ENCODE measurements around the gene JAKMIP2. TPM values are rescaled to one million over a fixed set of nuclear protein-coding genes. Genes with fewer than 3 reads are reported as not detected.

JAKMIP2 gene
- total and polyA plus RNA-seq, 10 of the 15 experiments (the other 5 are each of a cell fraction or from before 2014, with no cell fraction given), result 0.51 to 1.8 (median 0.89) TPM

- DNase-seq (ENCODE audit: low read depth, low spot score) (no peak), ATAC-seq (no peak), FAIRE-seq (no peak)
- Histone ChIP-seq H3K9ac (ENCODE audit: control insufficient read depth, insufficient read depth, low read length) (no peak overlapping the region), H3K36me3 (ENCODE audit: control insufficient read depth in 2 of 2, insufficient read depth in 2 of 2, low read length in 1 of 2) (no peaks in the 10 kb centered on the region), H3K4me1 (ENCODE audit: control insufficient read depth, insufficient read depth, low read length) (no peaks in the 10 kb centered on the region), H3K4me3 (no peak overlapping the region), H2AFZ (ENCODE audit: control insufficient read depth, low read depth, low read length) (no peak overlapping the region), H3K4me2 (ENCODE audit: control insufficient read depth, insufficient read depth) (no peak overlapping the region), H3K27ac (ENCODE audit: control insufficient read depth, insufficient read depth) (no peak overlapping the region), H4K20me1 (ENCODE audit: control insufficient read depth, insufficient read depth) (no peaks in the 10 kb centered on the region), H3K27me3 (replicated peaks in 1 of 2; ENCODE audit: control insufficient read depth in 2 of 2, insufficient read depth in 2 of 2, low read length in 1 of 2) (no peaks in the 10 kb centered on the region), H3K79me2 (ENCODE audit: control insufficient read depth, insufficient read depth, low read length) (no peaks in the 10 kb centered on the region), H3K9me3 (replicated peaks; ENCODE audit: control insufficient read depth, insufficient read depth, low read length) (no peaks in the 10 kb centered on the region)
- intact Hi-C loops (cut with micrococcal nuclease; ENCODE audit: unreplicated experiment), result no loop called here
- BruUV-seq (replicated peaks), result no TSS peak
- ChIA-PET POLR2A (no interaction called here), RAD21 (ENCODE audit: unreplicated experiment) (no interaction called here), CTCF (interaction anchor here (2.8 kb wide), 1 partner anchor 191 kb away, joined by 20 read pairs; no protein-coding TSS in a partner anchor), SMC1A (ENCODE audit: uncharacterized antibody, unreplicated experiment) (no interaction called here)
- WGBS (ENCODE audit: insufficient coverage, insufficient replicate concordance, low lambda C conversion rate, missing lambda C conversion rate), result 0% methylated on average over 1 of the region's 1 CpG
- in situ Hi-C loops (cut with MboI), result no loop called here
- TF ChIP-seq CBFB (IDR thresholded peaks at IDR 0.05; ENCODE audit: low read depth), result no peak
- no peak for TF ChIP-seq ATF7 (IDR thresholded peaks at IDR 0.05; ENCODE audit: low read depth)
- TF ChIP-seq CREM (IDR thresholded peaks at IDR 0.05; ENCODE audit: low read depth), result no peak
- TF ChIP-seq NR2C2 (IDR thresholded peaks at IDR 0.05; ENCODE audit: borderline replicate concordance, control insufficient read depth, insufficient read length, low read depth), result no peak
- TF ChIP-seq E2F4 (IDR thresholded peaks at IDR 0.05; ENCODE audit: low read depth, low read length), result no peak
- no peak for TF ChIP-seq ZSCAN29 (IDR thresholded peaks at IDR 0.05)
- TF ChIP-seq CBX5 (IDR thresholded peaks at IDR 0.05; ENCODE audit: low read depth), result no peak
- TF ChIP-seq MEF2B (IDR thresholded peaks at IDR 0.05; ENCODE audit: partially characterized antibody, poor library complexity, severe bottlenecking), result no peak
- TF ChIP-seq RELB (IDR thresholded peaks at IDR 0.05; ENCODE audit: low read depth), result no peak
- no peak for TF ChIP-seq SIX5 (IDR thresholded peaks at IDR 0.05; ENCODE audit: low read depth, low read length, severe bottlenecking)
- no peak for TF ChIP-seq FOXM1 (IDR thresholded peaks at IDR 0.05; ENCODE audit: low read depth, low read length)
- no peak for TF ChIP-seq STAT1 (conservative IDR thresholded peaks at IDR 0.05)
- no peak for TF ChIP-seq RAD21 (IDR thresholded peaks at IDR 0.05; ENCODE audit: insufficient read depth, low read depth, low read length)
- no peak for TF ChIP-seq CUX1 (IDR thresholded peaks at IDR 0.05; ENCODE audit: insufficient replicate concordance, low read depth, low read length)
- TF ChIP-seq RCOR1 (conservative IDR thresholded peaks at IDR 0.05; ENCODE audit: low read depth, low read length), result no peak
- TF ChIP-seq GABPA (IDR thresholded peaks at IDR 0.05; ENCODE audit: low read depth), result no peak
- no peak for TF ChIP-seq TARDBP (IDR thresholded peaks at IDR 0.05; ENCODE audit: borderline replicate concordance)
- no peak for TF ChIP-seq SMAD5 (IDR thresholded peaks at IDR 0.05; ENCODE audit: low read depth)
- no peak for TF ChIP-seq ZZZ3 (IDR thresholded peaks at IDR 0.05; ENCODE audit: control insufficient read depth, insufficient read length, low read depth)
Observed at GRCh38 chr5:147818290-147818689, 35.8 kb upstream of the JAKMIP2 start.

All from GM12878 (cell line).